Measurements from ENCODE around the gene ERMN. TPM values are rescaled to one million over a fixed set of nuclear protein-coding genes. Genes with fewer than 3 reads are reported as not detected.

The ERMN gene
- total RNA-seq, 2 donors from 2014 or later: not detected

GRCh38 chr2:157334335-157334734 is 8.7 kb upstream of the ERMN start:
- Histone ChIP-seq H3K36me3 (no peaks in the 10 kb centered on the region), H3K4me1 (no peaks in the 10 kb centered on the region), H3K9me3 (no peaks in the 10 kb centered on the region), H3K27me3 (no peaks in the 10 kb centered on the region), H3K27ac (no peak overlapping the region), H3K4me3 (no peak overlapping the region)
- DNase-seq (ENCODE audit: low spot score): no peak
- TF ChIP-seq, protein P1, sequence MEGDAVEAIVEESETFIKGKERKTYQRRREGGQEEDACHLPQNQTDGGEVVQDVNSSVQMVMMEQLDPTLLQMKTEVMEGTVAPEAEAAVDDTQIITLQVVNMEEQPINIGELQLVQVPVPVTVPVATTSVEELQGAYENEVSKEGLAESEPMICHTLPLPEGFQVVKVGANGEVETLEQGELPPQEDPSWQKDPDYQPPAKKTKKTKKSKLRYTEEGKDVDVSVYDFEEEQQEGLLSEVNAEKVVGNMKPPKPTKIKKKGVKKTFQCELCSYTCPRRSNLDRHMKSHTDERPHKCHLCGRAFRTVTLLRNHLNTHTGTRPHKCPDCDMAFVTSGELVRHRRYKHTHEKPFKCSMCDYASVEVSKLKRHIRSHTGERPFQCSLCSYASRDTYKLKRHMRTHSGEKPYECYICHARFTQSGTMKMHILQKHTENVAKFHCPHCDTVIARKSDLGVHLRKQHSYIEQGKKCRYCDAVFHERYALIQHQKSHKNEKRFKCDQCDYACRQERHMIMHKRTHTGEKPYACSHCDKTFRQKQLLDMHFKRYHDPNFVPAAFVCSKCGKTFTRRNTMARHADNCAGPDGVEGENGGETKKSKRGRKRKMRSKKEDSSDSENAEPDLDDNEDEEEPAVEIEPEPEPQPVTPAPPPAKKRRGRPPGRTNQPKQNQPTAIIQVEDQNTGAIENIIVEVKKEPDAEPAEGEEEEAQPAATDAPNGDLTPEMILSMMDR (IDR thresholded peaks at IDR 0.05): no peak

- Histone ChIP-seq H3K27me3 (no peaks in the 10 kb centered on the region), H3K9me3 (no peaks in the 10 kb centered on the region), H3K4me1 (no peaks in the 10 kb centered on the region), H3K4me3 (no peak overlapping the region), H3K27ac (no peak overlapping the region), H3K36me3 (no peaks in the 10 kb centered on the region)
- TF ChIP-seq, protein P1 (IDR thresholded peaks at IDR 0.05): no peak
- DNase-seq (ENCODE audit: low spot score): no peak
Observed at GRCh38 chr2:157333304-157334047, 7.9 kb upstream of the ERMN start.

GRCh38 chr2:157329524-157329923 is 3.9 kb upstream of the ERMN start:
- Histone ChIP-seq H3K27me3 (no peaks in the 10 kb centered on the region), H3K27ac (no peak overlapping the region), H3K4me1 (peaks cover 0 to 12% of the 10 kb centered on the region in 2 donors), H3K9me3 (no peaks in the 10 kb centered on the region), H3K4me3 (no peak overlapping the region), H3K36me3 (no peaks in the 10 kb centered on the region)
- TF ChIP-seq, protein P1 (IDR thresholded peaks at IDR 0.05): no peak
- no peak for DNase-seq (ENCODE audit: low spot score)

GRCh38 chr2:157327621-157328500 is 2.2 kb upstream of the ERMN start:
- Histone ChIP-seq H3K27me3 (no peaks in the 10 kb centered on the region), H3K27ac (no peak overlapping the region), H3K4me1 (peaks cover 0 to 12% of the 10 kb centered on the region in 2 donors), H3K9me3 (no peaks in the 10 kb centered on the region), H3K36me3 (no peaks in the 10 kb centered on the region), H3K4me3 (no peak overlapping the region)
- DNase-seq (ENCODE audit: low spot score): peak; percentile 83
- TF ChIP-seq, protein P1 (IDR thresholded peaks at IDR 0.05): peak; percentile 86 to 94

DNA sequence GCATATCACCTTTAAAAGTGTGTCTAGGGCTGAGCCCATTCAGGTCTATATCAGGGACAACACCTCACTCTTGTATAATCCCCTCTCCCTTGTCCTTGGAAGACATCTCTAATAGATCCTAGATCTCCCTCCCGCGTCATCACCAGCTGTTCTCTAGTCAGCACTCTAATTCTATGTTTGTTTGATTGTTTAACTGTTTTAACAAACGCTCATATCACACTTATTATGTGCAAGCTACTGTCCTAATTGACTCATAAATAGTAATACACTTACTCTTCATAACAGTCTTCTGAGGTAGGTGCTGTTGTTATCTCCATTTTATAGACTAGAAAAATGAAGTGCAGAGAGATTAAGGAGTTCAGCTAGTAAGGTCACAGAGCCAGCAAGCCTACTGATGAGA is 1.6 kb upstream of the ERMN start:
- H3K9me3 ChIP-seq: no peaks in the 10 kb centered on the region
- H3K4me1 ChIP-seq: peaks cover 0 to 12% of the 10 kb centered on the region in 2 donors
- DNase-seq (ENCODE audit: low spot score): no peak
- H3K27me3 ChIP-seq: no peaks in the 10 kb centered on the region
- H3K36me3 ChIP-seq: no peaks in the 10 kb centered on the region
- H3K4me3 ChIP-seq: no peak overlapping the region
- peak overlapping the region in 1 of 2 donors; percentile 57 for H3K27ac ChIP-seq
- TF ChIP-seq, protein P1 (IDR thresholded peaks at IDR 0.05): no peak
